Activated CD8-positive, alpha-beta T cell treated with anti-CD3 and anti-CD28 coated beads for 36 hours (primary cell): Measurements from ENCODE around the gene ACRBP. TPM values are rescaled to one million over a fixed set of nuclear protein-coding genes. Genes with fewer than 3 reads are reported as not detected.
A peak's percentile ranks its signal among the peaks of the same experiment; 100 is the strongest.

Experiments
- ATAC-seq: fragments of 200-7000 bp; cut with Tn5 transposase; one replicate; pipeline ENCODE4 v1.10.0; 2021; ENCODE audit warnings: mild to moderate bottlenecking, moderate library complexity
- CTCF ChIA-PET: fragments of 350-600 bp; sonication (Branson Sonifier 250); formaldehyde crosslinking; loops from one replicate; lab custom pipeline; 2021; ENCODE audit warnings: antibody characterized with exemption; lab: Charles Lee
- POLR2A ChIA-PET: fragments of 350-600 bp; sonication (Branson Sonifier 250); formaldehyde crosslinking; loops from one replicate; lab custom pipeline; 2021; ENCODE audit warnings: antibody characterized with exemption; lab: Charles Lee
- DNase-seq: peaks from one replicate; pipeline ENCODE4 v3.0.0-alpha.2; 2020
- H3K27ac Mint-ChIP-seq: one replicate; pipeline ENCODE4 v1.8.0; 2021; ENCODE audit warnings: mild to moderate bottlenecking, mixed read lengths
- H3K27me3 Mint-ChIP-seq: one replicate; pipeline ENCODE4 v1.8.0; 2021; ENCODE audit warnings: mixed read lengths
- H3K36me3 Mint-ChIP-seq: one replicate; pipeline ENCODE4 v1.8.0; 2021; ENCODE audit warnings: low read depth, mixed read lengths
- H3K4me1 Mint-ChIP-seq: one replicate; pipeline ENCODE4 v1.8.0; 2021; ENCODE audit warnings: low read depth, mixed read lengths
- H3K4me3 Mint-ChIP-seq: one replicate; pipeline ENCODE4 v1.8.0; 2021; ENCODE audit warnings: mild to moderate bottlenecking, moderate library complexity, mixed read lengths
- H3K9me3 Mint-ChIP-seq: one replicate; pipeline ENCODE4 v1.8.0; 2021; ENCODE audit warnings: mixed read lengths
- CTCF ChIP-seq: fragments of 200-600 bp; IDR thresholded peaks from one replicate; pipeline ENCODE4 v1.8.0; 2022; ENCODE audit warnings: antibody characterized with exemption, mild to moderate bottlenecking
- intact Hi-C: fragments of 100-400 bp; cut with micrococcal nuclease; formaldehyde crosslinking; loops from one replicate; pipeline ENCODE4 v1.10.0; 2022
- total RNA-seq, 2 experiments: library from RNA; stranded (reverse); gene quantifications; one replicate each; pipeline ENCODE4 v1.2.3, GENCODE V29; 2021

ACRBP gene
- total RNA-seq, 2 experiments from 2014 or later = 1.3 to 2.0 TPM

- intact Hi-C loops = no loop called here
- CTCF ChIA-PET = interaction anchor here (1.2 to 3.9 kb wide), 2 partner anchors 16 to 62 kb away, joined by 3 to 27 read pairs; no protein-coding TSS in a partner anchor
Measured at GRCh38 chr12:6667559-6668210, 20.5 kb upstream of the ACRBP start.

GRCh38 chr12:6666211-6666610 is 19.0 kb upstream of the ACRBP start:
- Mint-ChIP-seq H3K27ac (no peak overlapping the region), H3K9me3 (no peaks in the 10 kb centered on the region), H3K36me3 (peaks cover 34% of the 10 kb centered on the region), H3K27me3 (no peaks in the 10 kb centered on the region), H3K4me3 (no peak overlapping the region), H3K4me1 (peaks cover 18% of the 10 kb centered on the region)
- POLR2A ChIA-PET = interaction anchor here (1.4 kb wide), 1 partner anchor 34 kb away, joined by 5 read pairs; no protein-coding TSS in a partner anchor
- ATAC-seq (no peak), DNase-seq (no peak)
- intact Hi-C loops = no loop called here
- CTCF ChIA-PET = interaction anchor here (0.7 kb wide), 1 partner anchor 79 kb away, joined by 3 read pairs; no protein-coding TSS in a partner anchor
- no peak for TF ChIP-seq CTCF

More at GRCh38 chr12:6667559-6668210, 20.5 kb upstream of the ACRBP start:
- peak; percentile 7 for TF ChIP-seq CTCF
- Mint-ChIP-seq H3K36me3 (peaks cover 47% of the 10 kb centered on the region), H3K9me3 (no peaks in the 10 kb centered on the region), H3K27ac (peak overlapping the region; percentile 18), H3K4me1 (peaks cover 10% of the 10 kb centered on the region), H3K4me3 (no peak overlapping the region), H3K27me3 (no peaks in the 10 kb centered on the region)
- DNase-seq (no peak), ATAC-seq (no peak)
- POLR2A ChIA-PET = interaction anchor here (1.2 to 2.0 kb wide), 3 partner anchors 10 to 186 kb away, joined by 4 to 6 read pairs (median 4); no protein-coding TSS in a partner anchor

- Mint-ChIP-seq H3K27me3 (no peaks in the 10 kb centered on the region), H3K9me3 (no peaks in the 10 kb centered on the region), H3K36me3 (peaks cover 28% of the 10 kb centered on the region), H3K4me1 (peaks cover 18% of the 10 kb centered on the region), H3K4me3 (no peak overlapping the region), H3K27ac (peak overlapping the region; percentile 3)
- CTCF ChIA-PET = interaction anchor here (0.6 to 2.5 kb wide), 4 partner anchors 19 to 60 kb away, joined by 3 to 18 read pairs (median 7); partner anchors contain the start of gene ZNF384
- POLR2A ChIA-PET = interaction anchor here (0.8 to 3.4 kb wide), 5 partner anchors 20 to 172 kb away, joined by 3 to 17 read pairs (median 4); partner anchors contain the start of genes MRPL51 and ZNF384
- no peak for TF ChIP-seq CTCF
- intact Hi-C loops = no loop called here
- no peak for ATAC-seq
- DNase-seq = no peak
Measured at GRCh38 chr12:6664902-6665301, 17.7 kb upstream of the ACRBP start.

- Mint-ChIP-seq H3K4me1 (peaks cover 23% of the 10 kb centered on the region), H3K27me3 (no peaks in the 10 kb centered on the region), H3K9me3 (no peaks in the 10 kb centered on the region), H3K36me3 (peaks cover 15% of the 10 kb centered on the region), H3K4me3 (peak within 1 kb of the TSS; percentile 90), H3K27ac (peak within 1 kb of the TSS; percentile 94)
- POLR2A ChIA-PET = interaction anchor here (1.3 to 3.4 kb wide), 3 partner anchors 26 to 57 kb away, joined by 4 to 17 read pairs (median 5); partner anchors contain the start of gene ZNF384
- intact Hi-C loops = loop anchor here (1.0 kb wide), 1 partner anchor 26 kb away; the partner anchor contains the start of gene ZNF384
- DNase-seq = peak; percentile 99
- TF ChIP-seq CTCF = no peak
- CTCF ChIA-PET = interaction anchor here (0.9 to 2.5 kb wide), 5 partner anchors 18 to 171 kb away, joined by 3 to 18 read pairs (median 4); partner anchors contain the start of gene ZNF384
- ATAC-seq = peak; percentile 97
Measured at GRCh38 chr12:6662906-6663742, 15.9 kb upstream of the ACRBP start, which contains the start of gene ING4. ING4 (minus strand) TSS chr12:6663119; CDS start chr12:6663101, 18 bp downstream.
